Endothelial cell of umbilical vein (primary cell): ENCODE results near the gene CD109.

Source experiments
- EZH2 ChIP-seq: IDR thresholded peaks from 2 replicates; pipeline ENCODE4 v1.6.1; 2012; ENCODE audit warnings: borderline replicate concordance, low read depth, mild to moderate bottlenecking, moderate library complexity, low read length, inconsistent platforms; ENCODE audit not compliant: severe bottlenecking
- GATA2 ChIP-seq: IDR thresholded peaks from 2 replicates; pipeline ENCODE4 v1.7.0; 2011; ENCODE audit warnings: low read depth, mild to moderate bottlenecking, moderate library complexity, mixed read lengths, low read length; ENCODE audit not compliant: insufficient read length, insufficient read depth
- MYC ChIP-seq: IDR thresholded peaks from one replicate; pipeline ENCODE4 v1.6.1; 2011; ENCODE audit warnings: mild to moderate bottlenecking, low read depth, low read length
- POLR2A ChIP-seq: IDR thresholded peaks from 2 replicates; pipeline ENCODE4 v1.6.1; 2012; ENCODE audit warnings: low read depth, mild to moderate bottlenecking, control low read depth, low read length
- POLR2AphosphoS5 ChIP-seq: IDR thresholded peaks from 2 replicates; pipeline ENCODE4 v1.6.1; 2012; ENCODE audit warnings: low read depth, mild to moderate bottlenecking, control low read depth, low read length, moderate library complexity; ENCODE audit not compliant: insufficient read depth
- TF ChIP-seq, protein P1 (sequence below), 2 donors: IDR thresholded peaks; 1 replicate in 1 of 2; 2 replicates in 1 of 2; pipeline ENCODE4 v1.5.1; 2011; ENCODE audit warnings: low read length in 2 of 2, mild to moderate bottlenecking in 2 of 2, moderate library complexity in 2 of 2, control low read depth in 1 of 2, inconsistent platforms in 1 of 2, low read depth in 1 of 2; ENCODE audit not compliant: insufficient read depth in 1 of 2; ENCODE audit errors: extremely low read depth in 1 of 2
- TF ChIP-seq, protein P2 (sequence below): IDR thresholded peaks from 2 replicates; pipeline ENCODE4 v1.6.1; 2011; ENCODE audit not compliant: insufficient read depth, insufficient read length

DNA sequence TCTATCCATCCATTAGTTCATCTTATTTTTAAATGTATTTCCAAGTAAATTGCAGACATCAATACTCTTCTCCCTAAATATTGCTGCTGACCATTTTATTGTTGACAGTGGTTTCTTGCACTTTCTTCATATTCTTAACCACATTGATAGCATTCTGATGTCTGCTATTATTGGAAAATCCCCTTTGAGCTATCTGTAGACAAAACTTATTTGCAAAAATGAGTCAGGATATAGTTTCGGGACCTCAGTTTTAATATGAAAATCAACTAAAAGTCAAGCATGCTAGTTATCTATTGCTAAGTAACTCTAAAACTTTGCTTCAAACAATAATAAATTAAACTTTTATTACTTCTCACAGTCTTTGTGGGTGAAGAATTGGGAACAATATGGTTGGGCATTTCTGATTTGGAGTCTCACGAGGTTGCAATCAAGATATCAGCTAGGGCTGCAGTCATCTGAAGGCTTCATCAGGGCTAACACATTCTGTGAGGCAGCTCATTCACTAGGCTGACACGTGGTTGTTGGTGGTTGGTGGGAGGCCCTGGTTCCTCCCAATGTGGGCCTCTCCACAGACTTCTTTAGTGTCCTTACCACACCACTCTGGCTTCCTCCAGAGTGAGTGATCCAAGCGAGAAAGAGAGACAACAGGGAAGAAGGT lies 32.7 kb downstream of the CD109 start:
- TF ChIP-seq, protein P1, sequence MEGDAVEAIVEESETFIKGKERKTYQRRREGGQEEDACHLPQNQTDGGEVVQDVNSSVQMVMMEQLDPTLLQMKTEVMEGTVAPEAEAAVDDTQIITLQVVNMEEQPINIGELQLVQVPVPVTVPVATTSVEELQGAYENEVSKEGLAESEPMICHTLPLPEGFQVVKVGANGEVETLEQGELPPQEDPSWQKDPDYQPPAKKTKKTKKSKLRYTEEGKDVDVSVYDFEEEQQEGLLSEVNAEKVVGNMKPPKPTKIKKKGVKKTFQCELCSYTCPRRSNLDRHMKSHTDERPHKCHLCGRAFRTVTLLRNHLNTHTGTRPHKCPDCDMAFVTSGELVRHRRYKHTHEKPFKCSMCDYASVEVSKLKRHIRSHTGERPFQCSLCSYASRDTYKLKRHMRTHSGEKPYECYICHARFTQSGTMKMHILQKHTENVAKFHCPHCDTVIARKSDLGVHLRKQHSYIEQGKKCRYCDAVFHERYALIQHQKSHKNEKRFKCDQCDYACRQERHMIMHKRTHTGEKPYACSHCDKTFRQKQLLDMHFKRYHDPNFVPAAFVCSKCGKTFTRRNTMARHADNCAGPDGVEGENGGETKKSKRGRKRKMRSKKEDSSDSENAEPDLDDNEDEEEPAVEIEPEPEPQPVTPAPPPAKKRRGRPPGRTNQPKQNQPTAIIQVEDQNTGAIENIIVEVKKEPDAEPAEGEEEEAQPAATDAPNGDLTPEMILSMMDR (IDR thresholded peaks at IDR 0.05; ENCODE audit: extremely low read depth in 1 of 2, insufficient read depth in 1 of 2, low read depth in 1 of 2, low read length in 2 of 2) = no peak
- TF ChIP-seq POLR2A (no peak), POLR2AphosphoS5 (no peak), EZH2 (no peak), GATA2 (no peak), MYC (no peak)
- TF ChIP-seq, protein P2, sequence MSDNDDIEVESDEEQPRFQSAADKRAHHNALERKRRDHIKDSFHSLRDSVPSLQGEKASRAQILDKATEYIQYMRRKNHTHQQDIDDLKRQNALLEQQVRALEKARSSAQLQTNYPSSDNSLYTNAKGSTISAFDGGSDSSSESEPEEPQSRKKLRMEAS = no peak
